ENCODE data around the gene MAB21L4.

DNA sequence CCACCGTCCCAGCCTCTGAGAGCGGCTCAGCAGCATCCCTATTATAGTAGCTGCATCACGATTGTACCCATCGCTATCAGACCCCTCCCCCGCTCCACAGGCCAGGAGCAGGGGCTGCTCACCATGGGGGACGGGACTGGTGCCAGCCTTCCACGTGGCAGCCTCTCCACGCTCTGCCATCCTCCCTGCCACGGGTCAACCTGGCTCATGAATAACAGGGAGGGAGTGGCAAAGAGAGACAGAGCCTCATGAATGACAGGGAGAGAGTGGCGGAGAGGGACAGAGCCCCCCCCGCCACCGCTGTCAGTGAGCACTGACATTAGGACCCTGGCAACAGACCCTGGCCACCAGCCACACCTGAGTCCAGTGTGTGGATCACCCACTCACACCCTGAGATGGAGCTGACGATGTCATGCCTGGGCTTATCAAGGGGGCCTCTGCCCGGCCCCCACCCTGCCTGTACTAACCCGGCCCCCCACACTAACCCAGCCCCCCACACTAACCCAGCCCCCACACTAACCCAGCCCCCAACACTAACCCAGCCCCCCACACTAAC, 27.1 kb upstream of the MAB21L4 start:
- no peak for TF ChIP-seq POLR2A (IDR thresholded peaks at IDR 0.05; ENCODE audit: extremely low read depth, insufficient read length)
- TF ChIP-seq CTCF (IDR thresholded peaks at IDR 0.05; ENCODE audit: low read depth, low read length), result no peak
